H7 (cell line): Measurements from ENCODE around the gene TGIF1. TPM values are rescaled to one million over a fixed set of nuclear protein-coding genes. Genes with fewer than 3 reads are reported as not detected.
A peak's percentile ranks its signal among the peaks of the same experiment; 100 is the strongest.

ENCODE experiments used
- DNase-seq: peaks from one replicate; pipeline ENCODE4 v3.0.0; 2012
- H3K27me3 ChIP-seq: 2 replicates; pipeline ENCODE4 v1.6.0; 2011; ENCODE audit warnings: mild to moderate bottlenecking, low read length; ENCODE audit not compliant: control insufficient read depth, insufficient read depth
- H3K36me3 ChIP-seq: replicated peaks from 2 replicates; pipeline ENCODE4 v1.5.1; 2011; ENCODE audit warnings: low read length; ENCODE audit not compliant: control insufficient read depth, insufficient read depth
- H3K4me3 ChIP-seq: 2 replicates; pipeline ENCODE4 v1.5.1; 2011; ENCODE audit warnings: low read depth, mild to moderate bottlenecking, control low read depth, low read length, moderate library complexity; ENCODE audit not compliant: insufficient read depth
- total RNA-seq: library from RNA; depleted of rRNA; stranded (reverse); fragments of >200 nt; shearing (Covaris generic); gene quantifications from 2 replicates; pipeline ENCODE4 v1.2.3, GENCODE V29; 2014

TGIF1 gene
- total RNA-seq, 1 experiment from 2014 or later, result 333 TPM

GRCh38 chr18:3478262-3478978 lies 28.4 kb downstream of the TGIF1 start:
- Histone ChIP-seq H3K27me3 (no peaks in the 10 kb centered on the region), H3K4me3 (no peak overlapping the region), H3K36me3 (no peaks in the 10 kb centered on the region)
- DNase-seq, result no peak

- no peak for DNase-seq
- H3K27me3 ChIP-seq, result no peaks in the 10 kb centered on the region
Observed at GRCh38 chr18:3479978-3480509, 30.1 kb downstream of the TGIF1 start.

GRCh38 chr18:3480827-3481573 lies 31.0 kb downstream of the TGIF1 start:
- no peaks in the 10 kb centered on the region for H3K27me3 ChIP-seq
- DNase-seq, result no peak
- no peak overlapping the region for H3K4me3 ChIP-seq
- H3K36me3 ChIP-seq, result no peaks in the 10 kb centered on the region

More at GRCh38 chr18:3479978-3480509, 30.1 kb downstream of the TGIF1 start:
- H3K36me3 ChIP-seq, result no peaks in the 10 kb centered on the region
- no peak overlapping the region for H3K4me3 ChIP-seq

- peak; percentile 73 for DNase-seq
- Histone ChIP-seq H3K27me3 (no peaks in the 10 kb centered on the region), H3K4me3 (no peak overlapping the region), H3K36me3 (no peaks in the 10 kb centered on the region)
Observed at GRCh38 chr18:3481696-3482210, 31.8 kb downstream of the TGIF1 start.

GRCh38 chr18:3482258-3482657 lies 32.3 kb downstream of the TGIF1 start:
- Histone ChIP-seq H3K4me3 (no peak overlapping the region), H3K36me3 (no peaks in the 10 kb centered on the region), H3K27me3 (no peaks in the 10 kb centered on the region)
- DNase-seq, result no peak

- no peak for DNase-seq
- Histone ChIP-seq H3K27me3 (no peaks in the 10 kb centered on the region), H3K4me3 (no peak overlapping the region), H3K36me3 (no peaks in the 10 kb centered on the region)
Observed at GRCh38 chr18:3485153-3486149, 35.5 kb downstream of the TGIF1 start.

GRCh38 chr18:3486512-3486911 lies 36.5 kb downstream of the TGIF1 start:
- H3K27me3 ChIP-seq, result no peaks in the 10 kb centered on the region
- H3K4me3 ChIP-seq, result no peak overlapping the region
- DNase-seq, result no peak
- H3K36me3 ChIP-seq, result no peaks in the 10 kb centered on the region

GRCh38 chr18:3489462-3489861 lies 39.5 kb downstream of the TGIF1 start:
- DNase-seq, result no peak
- Histone ChIP-seq H3K36me3 (no peaks in the 10 kb centered on the region), H3K27me3 (no peaks in the 10 kb centered on the region), H3K4me3 (no peak overlapping the region)

- Histone ChIP-seq H3K4me3 (no peak overlapping the region), H3K36me3 (no peaks in the 10 kb centered on the region), H3K27me3 (no peaks in the 10 kb centered on the region)
- DNase-seq, result no peak
Observed at GRCh38 chr18:3491981-3492555, 42.1 kb downstream of the TGIF1 start.

- no peak overlapping the region for H3K4me3 ChIP-seq
- no peaks in the 10 kb centered on the region for H3K36me3 ChIP-seq
- no peaks in the 10 kb centered on the region for H3K27me3 ChIP-seq
- no peak for DNase-seq
Observed at GRCh38 chr18:3492721-3493120, 42.7 kb downstream of the TGIF1 start.

GRCh38 chr18:3493501-3494244 lies 43.7 kb downstream of the TGIF1 start:
- peaks cover 4% of the 10 kb centered on the region for H3K27me3 ChIP-seq
- no peak overlapping the region for H3K4me3 ChIP-seq
- H3K36me3 ChIP-seq, result no peaks in the 10 kb centered on the region
- peak; percentile 41 for DNase-seq

GRCh38 chr18:3494245-3494526 lies 44.2 kb downstream of the TGIF1 start:
- DNase-seq, result no peak
- H3K36me3 ChIP-seq, result no peaks in the 10 kb centered on the region
- no peak overlapping the region for H3K4me3 ChIP-seq
- H3K27me3 ChIP-seq, result peaks cover 5% of the 10 kb centered on the region

- Histone ChIP-seq H3K36me3 (no peaks in the 10 kb centered on the region), H3K4me3 (no peak overlapping the region), H3K27me3 (peaks cover 7% of the 10 kb centered on the region)
- no peak for DNase-seq
Observed at GRCh38 chr18:3494569-3494968, 44.6 kb downstream of the TGIF1 start.
